Activated CD4-positive, alpha-beta memory T cell treated with anti-CD3 and anti-CD28 coated beads, Interleukin-2, amount 10 ng/mL, durations not matched to agents 7 days and 5 days (primary cell): ENCODE measurements around the gene PC. TPM values are rescaled to one million over a fixed set of nuclear protein-coding genes. Genes with fewer than 3 reads are reported as not detected.

Experiments used
- CTCF ChIA-PET: fragments of 350-600 bp; sonication (Branson Sonifier 250); formaldehyde crosslinking; loops from one replicate; lab custom pipeline; 2021; ENCODE audit warnings: antibody characterized with exemption, inconsistent platforms; lab: Charles Lee
- POLR2A ChIA-PET: fragments of 350-600 bp; sonication (Branson Sonifier 250); formaldehyde crosslinking; loops from one replicate; lab custom pipeline; 2021; ENCODE audit warnings: antibody characterized with exemption; lab: Charles Lee
- DNase-seq: peaks from one replicate; pipeline ENCODE4 v3.0.0-alpha.2; 2020
- H3K27ac Mint-ChIP-seq: one replicate; pipeline ENCODE4 v1.8.0; 2021; ENCODE audit warnings: mild to moderate bottlenecking, mixed read lengths
- H3K27me3 Mint-ChIP-seq: one replicate; pipeline ENCODE4 v1.8.0; 2021; ENCODE audit warnings: mixed read lengths
- H3K36me3 Mint-ChIP-seq: one replicate; pipeline ENCODE4 v1.8.0; 2021; ENCODE audit warnings: low read depth, mixed read lengths
- H3K4me1 Mint-ChIP-seq: one replicate; pipeline ENCODE4 v1.8.0; 2021; ENCODE audit warnings: mixed read lengths
- H3K4me3 Mint-ChIP-seq: one replicate; pipeline ENCODE4 v1.8.0; 2021; ENCODE audit warnings: mild to moderate bottlenecking, mixed read lengths
- H3K9me3 Mint-ChIP-seq: one replicate; pipeline ENCODE4 v1.8.0; 2021; ENCODE audit warnings: mixed read lengths
- total RNA-seq, 2 experiments: library from RNA; stranded (reverse); gene quantifications; one replicate each; pipeline ENCODE4 v1.2.3, GENCODE V29; 2021

Gene PC
- total RNA-seq, 2 experiments from 2014 or later, result 5.1 to 7.4 TPM

- Mint-ChIP-seq H3K27ac (no peak overlapping the region), H3K36me3 (peaks cover 7% of the 10 kb centered on the region), H3K4me1 (peaks cover 39% of the 10 kb centered on the region), H3K9me3 (no peaks in the 10 kb centered on the region), H3K4me3 (no peak overlapping the region), H3K27me3 (no peaks in the 10 kb centered on the region)
- ChIA-PET CTCF (no interaction called here), POLR2A (no interaction called here)
- DNase-seq, result no peak
Measured at GRCh38 chr11:66848671-66849500, 109.3 kb downstream of the PC start.

- ChIA-PET POLR2A (no interaction called here), CTCF (no interaction called here)
- DNase-seq, result no peak
- no peak overlapping the region for H3K27ac Mint-ChIP-seq
- peaks cover 8% of the 10 kb centered on the region for H3K36me3 Mint-ChIP-seq
- H3K27me3 Mint-ChIP-seq, result no peaks in the 10 kb centered on the region
- H3K4me1 Mint-ChIP-seq, result peaks cover 41% of the 10 kb centered on the region
- H3K9me3 Mint-ChIP-seq, result no peaks in the 10 kb centered on the region
- H3K4me3 Mint-ChIP-seq, result no peak overlapping the region
Measured at GRCh38 chr11:66847461-66848232, 110.5 kb downstream of the PC start.

- H3K4me1 Mint-ChIP-seq, result peaks cover 42% of the 10 kb centered on the region
- DNase-seq, result no peak
- ChIA-PET CTCF (no interaction called here), POLR2A (interaction anchor here (1.7 to 6.7 kb wide), 2 partner anchors 7 to 169 kb away, joined by 5 to 177 read pairs; partner anchors contain the start of gene RBM4B)
- H3K9me3 Mint-ChIP-seq, result no peaks in the 10 kb centered on the region
- H3K36me3 Mint-ChIP-seq, result peaks cover 16% of the 10 kb centered on the region
- H3K4me3 Mint-ChIP-seq, result no peak overlapping the region
- peak overlapping the region; percentile 52 for H3K27ac Mint-ChIP-seq
- no peaks in the 10 kb centered on the region for H3K27me3 Mint-ChIP-seq
Measured at GRCh38 chr11:66846671-66847091, 111.5 kb downstream of the PC start.

GRCh38 chr11:66845876-66846212, 112.3 kb downstream of the PC start:
- no peak for DNase-seq
- H3K9me3 Mint-ChIP-seq, result no peaks in the 10 kb centered on the region
- no peaks in the 10 kb centered on the region for H3K27me3 Mint-ChIP-seq
- CTCF ChIA-PET, result interaction anchor here (4.3 kb wide), 1 partner anchor 9 kb away, joined by 21 read pairs; no protein-coding TSS in a partner anchor
- POLR2A ChIA-PET, result interaction anchor here (1.7 to 6.7 kb wide), 2 partner anchors 8 to 169 kb away, joined by 5 to 177 read pairs; partner anchors contain the start of gene RBM4B
- H3K36me3 Mint-ChIP-seq, result peaks cover 19% of the 10 kb centered on the region
- H3K4me3 Mint-ChIP-seq, result no peak overlapping the region
- H3K4me1 Mint-ChIP-seq, result peaks cover 42% of the 10 kb centered on the region
- H3K27ac Mint-ChIP-seq, result no peak overlapping the region

- peak overlapping the region; percentile 21 for H3K27ac Mint-ChIP-seq
- no peaks in the 10 kb centered on the region for H3K27me3 Mint-ChIP-seq
- peak overlapping the region; percentile 93 for H3K4me3 Mint-ChIP-seq
- H3K9me3 Mint-ChIP-seq, result no peaks in the 10 kb centered on the region
- DNase-seq, result no peak
- H3K36me3 Mint-ChIP-seq, result peaks cover 24% of the 10 kb centered on the region
- peaks cover 44% of the 10 kb centered on the region for H3K4me1 Mint-ChIP-seq
- POLR2A ChIA-PET, result interaction anchor here (1.1 to 6.7 kb wide), 3 partner anchors 8 to 229 kb away, joined by 3 to 177 read pairs (median 5); partner anchors contain the start of gene RBM4B
- CTCF ChIA-PET, result interaction anchor here (4.3 kb wide), 1 partner anchor 10 kb away, joined by 21 read pairs; no protein-coding TSS in a partner anchor
Measured at GRCh38 chr11:66845143-66845875, 112.9 kb downstream of the PC start.

GRCh38 chr11:66844496-66845142, 113.6 kb downstream of the PC start:
- DNase-seq, result no peak
- H3K4me1 Mint-ChIP-seq, result peaks cover 50% of the 10 kb centered on the region
- H3K36me3 Mint-ChIP-seq, result peaks cover 28% of the 10 kb centered on the region
- H3K9me3 Mint-ChIP-seq, result no peaks in the 10 kb centered on the region
- H3K27me3 Mint-ChIP-seq, result no peaks in the 10 kb centered on the region
- POLR2A ChIA-PET, result interaction anchor here (1.1 to 6.7 kb wide), 10 partner anchors 9 to 228 kb away, joined by 3 to 177 read pairs (median 5); partner anchors contain the start of genes RBM4 and RBM4B
- peak overlapping the region; percentile 93 for H3K4me3 Mint-ChIP-seq
- CTCF ChIA-PET, result interaction anchor here (4.3 kb wide), 1 partner anchor 11 kb away, joined by 21 read pairs; no protein-coding TSS in a partner anchor
- H3K27ac Mint-ChIP-seq, result peak overlapping the region; percentile 93

- H3K4me3 Mint-ChIP-seq, result peak overlapping the region; percentile 93
- peaks cover 57% of the 10 kb centered on the region for H3K4me1 Mint-ChIP-seq
- no peaks in the 10 kb centered on the region for H3K9me3 Mint-ChIP-seq
- DNase-seq, result no peak
- H3K27me3 Mint-ChIP-seq, result no peaks in the 10 kb centered on the region
- POLR2A ChIA-PET, result interaction anchor here (0.6 to 6.7 kb wide), 22 partner anchors 9 to 509 kb away, joined by 3 to 177 read pairs (median 5); partner anchors contain the start of genes BRMS1, DPP3, MRPL11 and POLD4
- H3K27ac Mint-ChIP-seq, result peak overlapping the region; percentile 93
- peaks cover 34% of the 10 kb centered on the region for H3K36me3 Mint-ChIP-seq
- CTCF ChIA-PET, result interaction anchor here (0.8 to 4.3 kb wide), 5 partner anchors 8 to 458 kb away, joined by 3 to 21 read pairs (median 5); no protein-coding TSS in a partner anchor
Measured at GRCh38 chr11:66843776-66844495, 114.2 kb downstream of the PC start.

GRCh38 chr11:66842896-66843775, 115.0 kb downstream of the PC start, which contains the start of gene RCE1:
RCE1 (plus strand) TSS chr11:66843441; CDS start chr11:66843456, 15 bp downstream.
- POLR2A ChIA-PET, result interaction anchor here (0.6 to 6.7 kb wide), 35 partner anchors 9 to 510 kb away, joined by 3 to 177 read pairs (median 4); partner anchors contain the start of genes BRMS1, DPP3, MRPL11 and PC
- H3K4me3 Mint-ChIP-seq, result peak within 1 kb of the TSS; percentile 93
- H3K4me1 Mint-ChIP-seq, result peaks cover 58% of the 10 kb centered on the region
- peaks cover 35% of the 10 kb centered on the region for H3K36me3 Mint-ChIP-seq
- H3K27ac Mint-ChIP-seq, result peak within 1 kb of the TSS; percentile 93
- H3K27me3 Mint-ChIP-seq, result no peaks in the 10 kb centered on the region
- CTCF ChIA-PET, result interaction anchor here (0.8 to 4.3 kb wide), 8 partner anchors 9 to 457 kb away, joined by 3 to 21 read pairs (median 6); partner anchors contain the start of gene RBM4B
- no peaks in the 10 kb centered on the region for H3K9me3 Mint-ChIP-seq
- DNase-seq, result peak; percentile 93

GRCh38 chr11:66842501-66842895, 115.7 kb downstream of the PC start:
- peaks cover 39% of the 10 kb centered on the region for H3K36me3 Mint-ChIP-seq
- H3K4me3 Mint-ChIP-seq, result peak overlapping the region; percentile 93
- H3K27me3 Mint-ChIP-seq, result no peaks in the 10 kb centered on the region
- CTCF ChIA-PET, result interaction anchor here (1.6 to 4.3 kb wide), 7 partner anchors 9 to 456 kb away, joined by 3 to 21 read pairs (median 7); partner anchors contain the start of genes MRPL11 and RBM4B
- no peaks in the 10 kb centered on the region for H3K9me3 Mint-ChIP-seq
- DNase-seq, result no peak
- POLR2A ChIA-PET, result interaction anchor here (0.9 to 6.7 kb wide), 30 partner anchors 9 to 553 kb away, joined by 3 to 177 read pairs (median 4); partner anchors contain the start of genes BRMS1, DPP3, MRPL11 and PC
- peaks cover 60% of the 10 kb centered on the region for H3K4me1 Mint-ChIP-seq
- H3K27ac Mint-ChIP-seq, result peak overlapping the region; percentile 90

GRCh38 chr11:66841861-66842260, 116.3 kb downstream of the PC start:
- peak; percentile 15 for DNase-seq

More at GRCh38 chr11:66841861-66842260, 116.3 kb downstream of the PC start:
- H3K27me3 Mint-ChIP-seq, result no peaks in the 10 kb centered on the region
- H3K27ac Mint-ChIP-seq, result peak overlapping the region; percentile 90
- peak overlapping the region; percentile 93 for H3K4me3 Mint-ChIP-seq
- no peaks in the 10 kb centered on the region for H3K9me3 Mint-ChIP-seq
- ChIA-PET POLR2A (interaction anchor here (0.8 to 6.7 kb wide), 26 partner anchors 8 to 553 kb away, joined by 3 to 177 read pairs (median 5); partner anchors contain the start of genes BRMS1, DPP3, MRPL11 and PC), CTCF (interaction anchor here (1.6 to 4.3 kb wide), 6 partner anchors 10 to 403 kb away, joined by 3 to 21 read pairs (median 7); partner anchors contain the start of genes MRPL11 and RBM4B)
- peaks cover 39% of the 10 kb centered on the region for H3K36me3 Mint-ChIP-seq
- peaks cover 59% of the 10 kb centered on the region for H3K4me1 Mint-ChIP-seq
